ENCODE data around the gene TASL. TPM values are rescaled to one million over a fixed set of nuclear protein-coding genes. Genes with fewer than 3 reads are reported as not detected.

TASL gene
- total and polyA plus RNA-seq, 9 of the 15 experiments (the other 6 are each of a cell fraction or from before 2014, with no cell fraction given): 0.07 to 0.09 TPM; not detected in 7

- TF ChIP-seq REST (IDR thresholded peaks at IDR 0.05; ENCODE audit: borderline replicate concordance): no peak
- no peak for TF ChIP-seq REST (CRISPR knock-in tag; IDR thresholded peaks at IDR 0.05; ENCODE audit: low read depth)
- TF ChIP-seq SMAD2 (IDR thresholded peaks at IDR 0.05; ENCODE audit: low read depth, low read length): no peak
- TF ChIP-seq PHTF2 (CRISPR knock-in tag; IDR thresholded peaks at IDR 0.05): no peak
- peak; percentile 53; the same call in 1 of the 2 replicates for TF ChIP-seq MEF2D (tag; conservative IDR thresholded peaks at IDR 0.05; ENCODE audit: low read depth)
- 0 out of 2 replicates have a peak, but pooled peaks have one; percentile 15 for TF ChIP-seq ATF7 (IDR thresholded peaks at IDR 0.05)
- peak; percentile 77 for TF ChIP-seq ZNF175 (CRISPR knock-in tag; IDR thresholded peaks at IDR 0.05; ENCODE audit: low read depth)
- TF ChIP-seq CHD1 (IDR thresholded peaks at IDR 0.05; ENCODE audit: low read length): no peak
- TF ChIP-seq, protein P1, sequence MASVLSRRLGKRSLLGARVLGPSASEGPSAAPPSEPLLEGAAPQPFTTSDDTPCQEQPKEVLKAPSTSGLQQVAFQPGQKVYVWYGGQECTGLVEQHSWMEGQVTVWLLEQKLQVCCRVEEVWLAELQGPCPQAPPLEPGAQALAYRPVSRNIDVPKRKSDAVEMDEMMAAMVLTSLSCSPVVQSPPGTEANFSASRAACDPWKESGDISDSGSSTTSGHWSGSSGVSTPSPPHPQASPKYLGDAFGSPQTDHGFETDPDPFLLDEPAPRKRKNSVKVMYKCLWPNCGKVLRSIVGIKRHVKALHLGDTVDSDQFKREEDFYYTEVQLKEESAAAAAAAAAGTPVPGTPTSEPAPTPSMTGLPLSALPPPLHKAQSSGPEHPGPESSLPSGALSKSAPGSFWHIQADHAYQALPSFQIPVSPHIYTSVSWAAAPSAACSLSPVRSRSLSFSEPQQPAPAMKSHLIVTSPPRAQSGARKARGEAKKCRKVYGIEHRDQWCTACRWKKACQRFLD (CRISPR knock-in tag; IDR thresholded peaks at IDR 0.05): 0 out of 2 replicates have a peak, but pooled peaks have one; percentile 25
- TF ChIP-seq NR1H2 (CRISPR knock-in tag; IDR thresholded peaks at IDR 0.05): no peak
- TF ChIP-seq ATF3 (IDR thresholded peaks at IDR 0.05): peak; percentile 76
- no peak for TF ChIP-seq ATF3 (CRISPR knock-in tag; conservative IDR thresholded peaks at IDR 0.05)
- TF ChIP-seq TCFL5 (CRISPR knock-in tag; conservative IDR thresholded peaks at IDR 0.05): no peak
- no peak for TF ChIP-seq CBX3 (IDR thresholded peaks at IDR 0.05; ENCODE audit: borderline replicate concordance in 1 of 2, low read length in 2 of 2)
- TF ChIP-seq ZNF780A (CRISPR knock-in tag; IDR thresholded peaks at IDR 0.05): no peak
- no peak for TF ChIP-seq ZBTB1 (CRISPR knock-in tag; IDR thresholded peaks at IDR 0.05; ENCODE audit: borderline replicate concordance, low read depth)
- TF ChIP-seq ZNF589 (CRISPR knock-in tag; IDR thresholded peaks at IDR 0.05; ENCODE audit: low read depth): peak; percentile 75
- TF ChIP-seq MEF2A (IDR thresholded peaks at IDR 0.05; ENCODE audit: control insufficient read depth, low read depth, low read length): peak; percentile 58; the same call in 1 of the 2 replicates
These were observed 43.5 kb upstream of the TASL start (continued) for GRCh38 chrX:30620980-30621618.

All from K562 (cell line).